SK-N-SH (cell line): ENCODE data around the gene EPHA6. TPM values are rescaled to one million over a fixed set of nuclear protein-coding genes. Genes with fewer than 3 reads are reported as not detected.

ENCODE experiments used
- CTCF ChIA-PET: fragments of 300-600, 350-600 bp; formaldehyde crosslinking; extraction: SDS; loops from one replicate; lab custom pipeline; 2021; lab: Yijun Ruan, JAX
- POLR2A ChIA-PET: fragments of 350-600 bp; sonication (Branson Sonifier 250); formaldehyde crosslinking; extraction: SDS; loops from one replicate; lab custom pipeline; 2020; ENCODE audit warnings: antibody characterized with exemption, inconsistent platforms; lab: Yijun Ruan, JAX
- DNase-seq: peaks from one replicate; pipeline ENCODE4 v3.0.0; 2012
- H2AFZ ChIP-seq: fragments of 200-600 bp; sonication (generic); 2 replicates; pipeline ENCODE4 v1.8.1; 2016; ENCODE audit warnings: antibody characterized with exemption, mild to moderate bottlenecking, low read depth
- H3F3A ChIP-seq: fragments of 200-600 bp; sonication (generic); replicated peaks from 2 replicates; pipeline ENCODE3; 2016; ENCODE audit warnings: antibody characterized with exemption, mild to moderate bottlenecking; ENCODE audit not compliant: insufficient read depth
- H3K27ac ChIP-seq, 2 experiments: fragments of 200-500 bp in 1 of 2; fragments of 200-600 bp in 1 of 2; sonication (Bioruptor generic) in 1 of 2; sonication (generic), shearing (Covaris generic) in 1 of 2; 2 replicates each; pipeline versions ENCODE4 v1.5.1 to v1.6.1; 2014 to 2016; ENCODE audit warnings: low read depth in 2 of 2, inconsistent platforms in 1 of 2, low read length in 1 of 2, mild to moderate bottlenecking in 1 of 2, mixed read lengths in 1 of 2
- H3K27me3 ChIP-seq: fragments of 200-600 bp; sonication (generic), shearing (Covaris generic); 2 replicates; pipeline ENCODE4 v1.6.1; 2016; ENCODE audit warnings: mixed run types; ENCODE audit not compliant: insufficient read depth
- H3K36me3 ChIP-seq, 2 experiments: fragments of 200-500 bp in 1 of 2; fragments of 200-600 bp in 1 of 2; sonication (Bioruptor generic) in 1 of 2; sonication (generic) in 1 of 2; replicated peaks in 1 of 2; 2 replicates each; pipeline versions ENCODE3 to v1.5.1; 2014 to 2016; ENCODE audit warnings: low read length in 1 of 2, mild to moderate bottlenecking in 1 of 2; ENCODE audit not compliant: insufficient read depth in 2 of 2, control insufficient read depth in 1 of 2
- H3K4me1 ChIP-seq, 2 experiments: fragments of 200-500 bp in 1 of 2; fragments of 200-600 bp in 1 of 2; sonication (Bioruptor generic) in 1 of 2; sonication (generic), shearing (Covaris generic) in 1 of 2; 2 replicates each; pipeline versions ENCODE4 v1.5.1 to v1.6.1; 2014 to 2016; ENCODE audit warnings: low read depth in 1 of 2, low read length in 1 of 2, mixed run types in 1 of 2; ENCODE audit not compliant: insufficient read depth in 2 of 2, control insufficient read depth in 1 of 2
- H3K4me2 ChIP-seq: fragments of 200-600 bp; sonication (generic), shearing (Covaris generic); 2 replicates; pipeline ENCODE4 v1.6.1; 2017; ENCODE audit warnings: mixed run types
- H3K4me3 ChIP-seq, 2 experiments: fragments of 200-500 bp in 1 of 2; fragments of 200-600 bp in 1 of 2; sonication (Bioruptor generic) in 1 of 2; sonication (generic), shearing (Covaris generic) in 1 of 2; 2 replicates each; pipeline versions ENCODE4 v1.5.1 to v1.8.1; 2014 to 2016; ENCODE audit warnings: low read depth in 2 of 2, inconsistent platforms in 1 of 2, low read length in 1 of 2, mild to moderate bottlenecking in 1 of 2, mixed read lengths in 1 of 2, moderate library complexity in 1 of 2
- H3K79me2 ChIP-seq: fragments of 200-600 bp; sonication (generic); 2 replicates; pipeline ENCODE4 v1.8.1; 2017; ENCODE audit warnings: mild to moderate bottlenecking; ENCODE audit not compliant: insufficient read depth
- H3K9ac ChIP-seq: fragments of 200-600 bp; sonication (generic); 2 replicates; pipeline ENCODE4 v1.6.1; 2017; ENCODE audit warnings: mixed run types
- H3K9me2 ChIP-seq: fragments of 200-600 bp; sonication (generic); 2 replicates; pipeline ENCODE4 v1.6.1; 2017; ENCODE audit warnings: mixed run types
- H3K9me3 ChIP-seq: fragments of 200-600 bp; sonication (generic); 2 replicates; pipeline ENCODE4 v1.6.1; 2017; ENCODE audit warnings: mixed run types, mild to moderate bottlenecking, moderate library complexity
- H4K20me1 ChIP-seq: fragments of 200-600 bp; sonication (generic); 2 replicates; pipeline ENCODE4 v1.6.1; 2017; ENCODE audit warnings: mild to moderate bottlenecking, mixed run types; ENCODE audit not compliant: insufficient read depth
- CHD2 ChIP-seq: fragments of 150-350 bp; IDR thresholded peaks from 2 replicates; pipeline ENCODE4 v1.6.1; 2018; ENCODE audit warnings: low read length; ENCODE audit not compliant: partially characterized antibody
- ELF1 ChIP-seq: IDR thresholded peaks from 2 replicates; pipeline ENCODE4 v1.4.0; 2012
- EZH2phosphoT487 ChIP-seq: fragments of 200-600 bp; sonication (generic); IDR thresholded peaks from 2 replicates; pipeline ENCODE4 v1.6.1; 2017; ENCODE audit warnings: low read depth, mixed run types, mild to moderate bottlenecking, antibody characterized with exemption, moderate library complexity, borderline replicate concordance
- FOXJ3 ChIP-seq: sonication (generic); formaldehyde crosslinking; IDR thresholded peaks from 2 replicates; pipeline ENCODE4 v1.5.1; 2020; ENCODE audit warnings: mild to moderate bottlenecking, missing genetic modification reagents
- FOXM1 ChIP-seq: IDR thresholded peaks from 2 replicates; pipeline ENCODE4 v1.4.0; 2012; ENCODE audit warnings: low read depth, mild to moderate bottlenecking
- GABPA ChIP-seq: IDR thresholded peaks from 2 replicates; pipeline ENCODE4 v1.4.0; 2012; ENCODE audit warnings: low read depth, mild to moderate bottlenecking
- GATA2 ChIP-seq: sonication (generic); formaldehyde crosslinking; IDR thresholded peaks from 2 replicates; pipeline ENCODE4 v1.5.0; 2020; ENCODE audit warnings: mild to moderate bottlenecking, missing genetic modification reagents
- JUND ChIP-seq: IDR thresholded peaks from 2 replicates; pipeline ENCODE4 v1.4.0; 2012
- MEF2A ChIP-seq: IDR thresholded peaks from 2 replicates; pipeline ENCODE4 v1.4.0; 2012; ENCODE audit warnings: low read depth, borderline replicate concordance
- MXI1 ChIP-seq: IDR thresholded peaks from 2 replicates; pipeline ENCODE4 v1.6.1; 2012; ENCODE audit warnings: mild to moderate bottlenecking, low read depth, low read length, improper control_type of control experiment
- NFIC ChIP-seq: IDR thresholded peaks from 2 replicates; pipeline ENCODE4 v1.4.0; 2012; ENCODE audit warnings: borderline replicate concordance
- NRF1 ChIP-seq: IDR thresholded peaks from 2 replicates; pipeline ENCODE4 v1.6.1; 2012; ENCODE audit warnings: low read depth, mild to moderate bottlenecking, low read length
- POLR2AphosphoS5 ChIP-seq: IDR thresholded peaks from 2 replicates; pipeline ENCODE4 v1.6.1; 2012; ENCODE audit warnings: low read depth, low read length
- RCOR1 ChIP-seq: fragments of 150-350 bp; IDR thresholded peaks from 2 replicates; pipeline ENCODE4 v1.6.1; 2017; ENCODE audit warnings: antibody characterized with exemption, low read length
- RFX5 ChIP-seq: IDR thresholded peaks from 2 replicates; pipeline ENCODE4 v1.6.1; 2012; ENCODE audit warnings: mild to moderate bottlenecking, improper control_type of control experiment, low read length
- RXRA ChIP-seq: IDR thresholded peaks from 2 replicates; pipeline ENCODE4 v1.4.0; 2012; ENCODE audit warnings: low read depth, mild to moderate bottlenecking, borderline replicate concordance
- SIN3A ChIP-seq: IDR thresholded peaks from 2 replicates; pipeline ENCODE4 v1.6.1; 2012; ENCODE audit warnings: low read depth, mild to moderate bottlenecking, low read length, moderate library complexity, borderline replicate concordance
- SMC3 ChIP-seq: IDR thresholded peaks from 2 replicates; pipeline ENCODE4 v1.6.1; 2012; ENCODE audit warnings: low read depth, low read length, improper control_type of control experiment
- TAF1 ChIP-seq: IDR thresholded peaks from 2 replicates; pipeline ENCODE4 v1.6.1; 2012; ENCODE audit warnings: low read depth, mild to moderate bottlenecking, low read length, moderate library complexity, borderline replicate concordance
- TEAD4 ChIP-seq: IDR thresholded peaks from 2 replicates; pipeline ENCODE4 v1.4.0; 2012; ENCODE audit warnings: mild to moderate bottlenecking, borderline replicate concordance; ENCODE audit not compliant: insufficient read depth
- YY1 ChIP-seq: IDR thresholded peaks from 2 replicates; pipeline ENCODE4 v1.4.0; 2012; ENCODE audit warnings: low read depth, mild to moderate bottlenecking
- WGBS: methylation state at CpG from one replicate; pipeline ENCODE4 v1.1.6; 2017; ENCODE audit warnings: low lambda C conversion rate; 5-methylcytosine and 5-hydroxymethylcytosine counted together
- polyA plus RNA-seq, 3 experiments: library from polyadenylated mRNA; depleted of rRNA; stranded (reverse); fragments of >200 nt; gene quantifications; 2 replicates each; pipeline ENCODE4 v1.2.3, GENCODE V29; 2012
- TF ChIP-seq, protein P1 (sequence below): IDR thresholded peaks from 2 replicates; pipeline ENCODE4 v1.4.0; 2012; ENCODE audit warnings: low read depth
- TF ChIP-seq, protein P2 (sequence below): fragments of 150-350 bp; IDR thresholded peaks from 2 replicates; pipeline ENCODE4 v1.6.1; 2017; ENCODE audit warnings: antibody characterized with exemption, low read length, low read depth, borderline replicate concordance

The EPHA6 gene
- polyA plus RNA-seq, 1 of the 3 experiments (the other 2 are of a cell fraction), result not detected

DNA sequence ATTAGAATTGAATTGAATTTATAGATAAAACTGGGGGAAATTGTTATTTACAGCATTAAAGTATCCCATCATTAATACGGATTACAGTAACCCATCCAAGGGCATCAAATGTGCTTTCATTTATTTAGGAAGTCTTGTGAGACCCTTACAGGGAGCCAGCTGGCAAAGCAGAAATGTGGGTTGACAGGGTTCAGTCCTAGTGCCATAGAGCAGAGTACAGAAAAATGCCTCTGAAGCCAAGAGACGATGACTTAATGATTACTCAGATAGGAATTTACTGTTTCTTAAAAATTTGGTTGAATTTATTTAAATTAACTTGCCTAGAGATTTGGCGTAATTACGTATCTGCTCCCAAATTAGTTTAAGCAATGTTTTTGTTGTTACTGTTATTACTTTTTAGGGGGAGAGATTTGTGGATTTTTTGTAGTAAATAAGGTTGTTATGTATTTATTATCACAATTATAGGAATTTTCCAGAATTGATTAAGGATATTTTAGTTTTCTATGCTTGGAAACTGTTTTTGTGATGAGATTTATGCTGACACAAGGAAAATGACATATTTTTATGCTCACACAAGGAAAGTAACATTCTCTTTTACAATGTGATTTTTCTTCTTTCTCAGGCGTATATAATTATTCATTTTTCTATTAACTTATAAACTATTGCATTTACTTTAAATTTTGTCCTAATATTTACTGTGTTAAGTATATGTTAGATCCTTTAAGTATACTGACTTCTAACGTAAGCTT lies 152.0 kb downstream of the EPHA6 start:
- Histone ChIP-seq H3K79me2 (no peaks in the 10 kb centered on the region), H3K36me3 (no peaks in the 10 kb centered on the region), H3K9me2 (no peaks in the 10 kb centered on the region), H3F3A (no peaks in the 10 kb centered on the region), H3K27ac (no peak overlapping the region), H4K20me1 (no peaks in the 10 kb centered on the region)
- ChIA-PET POLR2A (no interaction called here), CTCF (no interaction called here)
- DNase-seq, result no peak
- TF ChIP-seq GABPA, result no peak
- no peak for TF ChIP-seq SIN3A
- TF ChIP-seq, protein P1, sequence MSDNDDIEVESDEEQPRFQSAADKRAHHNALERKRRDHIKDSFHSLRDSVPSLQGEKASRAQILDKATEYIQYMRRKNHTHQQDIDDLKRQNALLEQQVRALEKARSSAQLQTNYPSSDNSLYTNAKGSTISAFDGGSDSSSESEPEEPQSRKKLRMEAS, result no peak
- no peak for TF ChIP-seq GATA2
- TF ChIP-seq FOXM1, result no peak
- TF ChIP-seq POLR2AphosphoS5, result no peak
- TF ChIP-seq NRF1, result no peak
- TF ChIP-seq CHD2, result no peak
- no peak for TF ChIP-seq MEF2A
- no peak for TF ChIP-seq RCOR1
- TF ChIP-seq, all 33 proteins: peak for 0
- 30% methylated on average over 6 of the region's 6 CpGs for WGBS
- Histone ChIP-seq H3K4me3 (no peak overlapping the region), H3K9me3 (no peaks in the 10 kb centered on the region), H3K4me1 (no peaks in the 10 kb centered on the region; a peak in 1 of 4 replicates), H3K4me2 (no peak overlapping the region), H3K9ac (no peak overlapping the region), H2AFZ (no peak overlapping the region), H3K27me3 (no peaks in the 10 kb centered on the region)

DNA sequence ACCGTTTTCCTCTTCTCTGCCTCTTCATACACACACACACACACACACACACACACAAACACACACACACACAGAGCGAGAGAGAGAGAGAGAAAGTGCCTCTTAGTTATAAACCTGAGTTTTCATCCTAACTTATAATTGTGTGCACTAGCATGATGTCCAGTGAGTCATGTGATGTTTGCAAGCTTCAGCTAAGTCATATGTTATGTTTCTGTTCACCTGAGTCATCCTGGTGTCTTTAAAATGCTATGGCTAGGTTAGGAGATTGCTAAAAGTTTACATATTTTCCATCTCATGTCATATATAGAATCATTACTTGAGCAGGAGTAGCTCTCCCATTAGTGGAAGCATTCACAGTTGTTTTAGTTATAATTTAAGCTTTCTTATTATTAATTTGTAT lies 155.8 kb downstream of the EPHA6 start:
- no peaks in the 10 kb centered on the region for H3K9me3 ChIP-seq
- no peaks in the 10 kb centered on the region; a peak in 1 of 4 replicates for H3K4me1 ChIP-seq
- no peak overlapping the region for H3K9ac ChIP-seq
- H3K9me2 ChIP-seq, result no peaks in the 10 kb centered on the region
- no peak overlapping the region for H2AFZ ChIP-seq
- no peaks in the 10 kb centered on the region for H3K36me3 ChIP-seq
- no peak for DNase-seq
- no peaks in the 10 kb centered on the region for H3K79me2 ChIP-seq
- H3K4me2 ChIP-seq, result no peak overlapping the region
- TF ChIP-seq NFIC (no peak), POLR2AphosphoS5 (no peak), CHD2 (no peak), SIN3A (no peak), ELF1 (no peak), RCOR1 (no peak)
- CTCF ChIA-PET, result no interaction called here
- no peak overlapping the region for H3K27ac ChIP-seq
- no peaks in the 10 kb centered on the region for H3K27me3 ChIP-seq
- 3% methylated on average over 2 of the region's 2 CpGs for WGBS
- no peaks in the 10 kb centered on the region for H4K20me1 ChIP-seq
- no peak overlapping the region for H3K4me3 ChIP-seq
- POLR2A ChIA-PET, result no interaction called here
- H3F3A ChIP-seq, result no peaks in the 10 kb centered on the region

DNA sequence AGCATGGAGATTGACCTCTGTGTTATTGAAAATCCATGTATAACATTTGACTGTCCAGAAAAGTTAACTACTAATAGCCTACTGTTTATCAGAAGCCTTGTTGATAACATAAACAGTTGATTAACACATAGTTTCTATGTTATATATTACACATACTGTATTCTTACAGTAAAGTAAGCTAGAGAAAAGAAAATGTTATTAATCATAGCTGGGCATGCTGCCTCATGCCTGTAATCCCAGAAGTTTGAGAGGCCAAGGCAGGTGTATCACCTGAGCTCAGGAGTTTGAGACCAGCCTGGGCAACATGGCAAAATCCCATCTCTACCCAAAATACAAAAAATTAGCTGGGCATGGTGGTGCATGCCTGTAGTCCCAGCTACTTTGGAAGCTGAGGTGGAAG lies 163.3 kb downstream of the EPHA6 start:
- H3K27ac ChIP-seq, result no peak overlapping the region
- DNase-seq, result no peak
- H3K9me2 ChIP-seq, result no peaks in the 10 kb centered on the region
- H3K4me3 ChIP-seq, result no peak overlapping the region
- no peaks in the 10 kb centered on the region for H3K9me3 ChIP-seq
- H3K79me2 ChIP-seq, result no peaks in the 10 kb centered on the region
- H2AFZ ChIP-seq, result no peak overlapping the region
- H3K4me1 ChIP-seq, result no peaks in the 10 kb centered on the region
- no peaks in the 10 kb centered on the region for H4K20me1 ChIP-seq
- H3K4me2 ChIP-seq, result no peak overlapping the region
- H3K36me3 ChIP-seq, result no peaks in the 10 kb centered on the region
- no peaks in the 10 kb centered on the region for H3K27me3 ChIP-seq
- H3F3A ChIP-seq, result no peaks in the 10 kb centered on the region
- H3K9ac ChIP-seq, result no peak overlapping the region
- CTCF ChIA-PET, result no interaction called here
- POLR2A ChIA-PET, result no interaction called here
- TF ChIP-seq JUND (no peak), MXI1 (no peak), ELF1 (no peak), SMC3 (no peak), MEF2A (no peak), EZH2phosphoT487 (no peak), RXRA (no peak), RFX5 (no peak), FOXM1 (no peak), GABPA (no peak), SIN3A (no peak), NRF1 (no peak), TEAD4 (no peak), TAF1 (no peak), FOXJ3 (CRISPR knock-in tag) (no peak), POLR2AphosphoS5 (no peak), YY1 (no peak), CHD2 (no peak)
- TF ChIP-seq, protein P2, sequence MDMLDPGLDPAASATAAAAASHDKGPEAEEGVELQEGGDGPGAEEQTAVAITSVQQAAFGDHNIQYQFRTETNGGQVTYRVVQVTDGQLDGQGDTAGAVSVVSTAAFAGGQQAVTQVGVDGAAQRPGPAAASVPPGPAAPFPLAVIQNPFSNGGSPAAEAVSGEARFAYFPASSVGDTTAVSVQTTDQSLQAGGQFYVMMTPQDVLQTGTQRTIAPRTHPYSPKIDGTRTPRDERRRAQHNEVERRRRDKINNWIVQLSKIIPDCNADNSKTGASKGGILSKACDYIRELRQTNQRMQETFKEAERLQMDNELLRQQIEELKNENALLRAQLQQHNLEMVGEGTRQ, result no peak
